Muscle of arm (tissue), 12 donors: Measurements from ENCODE around the gene SENP2. TPM values are rescaled to one million over a fixed set of nuclear protein-coding genes. Genes with fewer than 3 reads are reported as not detected.
"Not testable (repeated sequence)": the region's sequence is repeated elsewhere in the genome, so short reads cannot be mapped to it uniquely, and the experiment has no call there.

ENCODE experiments used
- DNase-seq: peaks from one replicate; pipeline ENCODE4 v3.0.0-alpha.2; 2013
- polyA plus RNA-seq, 12 donors: library from polyadenylated mRNA; unstranded; fragments of 120-200 nt; gene quantifications; one replicate each; pipeline ENCODE4 v1.2.1, GENCODE V29; 2013; ENCODE audit not compliant: insufficient read length in 12 of 12

The SENP2 gene
- polyA plus RNA-seq, 12 donors = 23.7 to 56.5 (median 37.4) TPM; not detected in 1

- no peak for DNase-seq
Observed at GRCh38 chr3:185646382-185647133, 60.5 kb downstream of the SENP2 start.

- no peak for DNase-seq
Observed at GRCh38 chr3:185647134-185647879, 61.2 kb downstream of the SENP2 start.

GRCh38 chr3:185647880-185648210 lies 61.8 kb downstream of the SENP2 start:
- no peak for DNase-seq

GRCh38 chr3:185648396-185648795 lies 62.3 kb downstream of the SENP2 start:
- DNase-seq = no peak

- no peak for DNase-seq
Observed at GRCh38 chr3:185649414-185649813, 63.3 kb downstream of the SENP2 start.

GRCh38 chr3:185651971-185652370 lies 65.9 kb downstream of the SENP2 start:
- DNase-seq = no peak

GRCh38 chr3:185653949-185654757 lies 68.1 kb downstream of the SENP2 start:
- no peak for DNase-seq

GRCh38 chr3:185654758-185655145 lies 68.7 kb downstream of the SENP2 start:
- DNase-seq = no peak

- no peak for DNase-seq
Observed at GRCh38 chr3:185655426-185656320, 69.6 kb downstream of the SENP2 start.

- DNase-seq = no peak
Observed at GRCh38 chr3:185656321-185656840, 70.3 kb downstream of the SENP2 start.

- no peak for DNase-seq
Observed at GRCh38 chr3:185657211-185657610, 71.1 kb downstream of the SENP2 start.

GRCh38 chr3:185657691-185658503 lies 71.8 kb downstream of the SENP2 start:
- no peak for DNase-seq

GRCh38 chr3:185658504-185658912 lies 72.4 kb downstream of the SENP2 start:
- no peak for DNase-seq

- DNase-seq = no peak
Observed at GRCh38 chr3:185658943-185659342, 72.8 kb downstream of the SENP2 start.

- DNase-seq = peak; percentile 78
Observed at GRCh38 chr3:185659942-185660921, 74.1 kb downstream of the SENP2 start.

GRCh38 chr3:185661296-185661695 lies 75.2 kb downstream of the SENP2 start:
- not testable (repeated sequence) for DNase-seq

GRCh38 chr3:185661772-185662171 lies 75.7 kb downstream of the SENP2 start:
- DNase-seq = no peak

GRCh38 chr3:185663929-185664328 lies 77.8 kb downstream of the SENP2 start:
- no peak for DNase-seq

GRCh38 chr3:185667574-185667973 lies 81.5 kb downstream of the SENP2 start:
- no peak for DNase-seq
